Glomerular endothelial cell (primary cell): ENCODE data around the gene FAM217A. TPM values are rescaled to one million over a fixed set of nuclear protein-coding genes. Genes with fewer than 3 reads are reported as not detected.
"Not testable (repeated sequence)": the region's sequence is repeated elsewhere in the genome, so short reads cannot be mapped to it uniquely, and the experiment has no call there.

Experiments used
- DNase-seq: peaks from one replicate; pipeline ENCODE4 v3.0.0-alpha.2; 2011; ENCODE audit warnings: low read depth, low spot score; ENCODE audit errors: extremely low read depth
- total RNA-seq: library from RNA; depleted of rRNA; stranded (reverse); fragments of >200 nt; gene quantifications from 2 replicates; pipeline ENCODE4 v1.2.3, GENCODE V29; 2015

The FAM217A gene, protein sequence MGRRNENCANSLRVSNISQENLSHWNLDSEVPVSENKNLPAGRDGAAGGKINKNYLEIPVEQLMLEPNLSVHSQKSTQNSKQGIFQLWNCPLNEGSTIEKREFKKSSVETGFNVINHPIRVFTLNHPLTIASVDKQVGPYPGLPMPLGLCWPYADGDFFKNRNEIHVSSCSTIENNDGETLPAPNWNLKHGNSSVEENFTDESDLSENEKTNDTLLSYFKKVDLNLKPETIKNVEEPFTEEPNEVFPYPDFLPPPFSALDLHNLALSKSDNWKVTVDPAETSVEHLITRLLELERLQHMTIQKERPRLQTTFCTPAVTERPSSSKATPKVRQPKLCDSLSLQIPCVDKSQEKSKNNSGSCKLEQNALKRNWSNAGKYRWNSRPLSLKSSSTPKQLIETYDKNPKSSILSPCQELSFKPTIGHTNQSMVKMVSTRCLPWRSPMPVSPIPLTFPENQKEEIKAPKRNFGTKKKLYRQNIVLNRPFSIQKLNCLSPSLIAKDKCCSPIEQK
- total RNA-seq = not detected in 2 replicates

DNA sequence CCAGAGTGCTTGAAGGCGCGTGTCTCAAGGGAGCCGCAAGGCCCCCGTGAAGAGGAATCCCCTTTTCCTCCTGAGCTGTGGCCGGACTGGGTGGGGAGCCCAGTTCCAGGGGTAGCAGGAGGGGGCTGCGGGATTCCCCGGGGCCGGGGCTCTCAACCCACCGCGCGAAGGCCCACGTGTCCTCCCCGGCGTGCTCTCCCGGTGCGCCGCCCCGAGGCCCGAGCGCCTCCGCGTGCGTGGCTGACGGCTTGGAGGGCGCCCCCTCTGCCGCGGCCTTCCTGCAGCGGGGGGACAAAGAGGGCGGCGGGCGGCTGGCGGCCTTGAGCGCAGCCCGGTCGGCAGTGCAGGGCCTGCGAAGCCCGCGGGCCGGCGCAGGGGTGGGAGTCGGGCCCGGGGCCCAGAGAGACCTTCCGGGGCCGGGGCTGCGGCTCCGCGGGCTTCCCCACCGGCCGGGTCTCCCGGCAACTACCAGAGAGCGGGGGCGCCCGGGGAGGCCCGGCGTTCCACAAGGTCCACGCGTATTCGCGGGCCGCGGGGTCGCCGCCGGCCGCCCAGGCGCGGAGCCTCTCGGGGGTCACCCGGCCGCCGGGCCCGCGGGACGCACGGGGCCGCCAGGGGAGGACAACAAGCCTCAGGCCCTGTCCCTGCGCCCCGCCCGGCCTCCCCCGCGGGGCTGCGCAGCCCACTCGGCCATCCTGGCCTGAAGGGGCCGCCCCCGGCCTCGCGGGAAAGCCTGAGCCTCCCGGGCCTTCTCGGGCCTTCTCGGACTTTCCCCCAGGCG, at the start of gene FAM217A:
Gene FAM217A, minus strand, starts transcription at position 447 of the 781 bp plus-strand sequence. CDS start 1,723 bp downstream, outside the sequence.
- no peak for DNase-seq

DNA sequence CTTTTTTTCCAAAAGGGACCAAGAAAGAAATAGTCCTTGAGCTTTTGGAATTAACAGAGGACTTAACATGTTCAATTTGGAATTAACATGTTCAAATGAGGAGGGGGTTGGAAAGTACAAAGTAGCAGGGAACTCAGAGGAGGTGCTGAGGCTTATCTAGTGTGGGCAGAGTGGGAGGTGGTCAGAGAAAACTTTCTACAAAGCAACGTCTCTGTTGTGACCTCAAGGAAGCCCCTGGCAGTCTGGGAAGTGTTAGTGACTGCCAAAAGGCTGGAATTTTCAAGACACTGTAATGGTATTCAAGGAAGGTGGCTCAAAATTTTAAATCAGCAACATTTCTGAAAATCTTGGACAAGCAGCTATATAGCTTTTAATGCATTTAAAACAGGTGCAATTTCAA, 49.1 kb upstream of the FAM217A start:
- DNase-seq = no peak

DNA sequence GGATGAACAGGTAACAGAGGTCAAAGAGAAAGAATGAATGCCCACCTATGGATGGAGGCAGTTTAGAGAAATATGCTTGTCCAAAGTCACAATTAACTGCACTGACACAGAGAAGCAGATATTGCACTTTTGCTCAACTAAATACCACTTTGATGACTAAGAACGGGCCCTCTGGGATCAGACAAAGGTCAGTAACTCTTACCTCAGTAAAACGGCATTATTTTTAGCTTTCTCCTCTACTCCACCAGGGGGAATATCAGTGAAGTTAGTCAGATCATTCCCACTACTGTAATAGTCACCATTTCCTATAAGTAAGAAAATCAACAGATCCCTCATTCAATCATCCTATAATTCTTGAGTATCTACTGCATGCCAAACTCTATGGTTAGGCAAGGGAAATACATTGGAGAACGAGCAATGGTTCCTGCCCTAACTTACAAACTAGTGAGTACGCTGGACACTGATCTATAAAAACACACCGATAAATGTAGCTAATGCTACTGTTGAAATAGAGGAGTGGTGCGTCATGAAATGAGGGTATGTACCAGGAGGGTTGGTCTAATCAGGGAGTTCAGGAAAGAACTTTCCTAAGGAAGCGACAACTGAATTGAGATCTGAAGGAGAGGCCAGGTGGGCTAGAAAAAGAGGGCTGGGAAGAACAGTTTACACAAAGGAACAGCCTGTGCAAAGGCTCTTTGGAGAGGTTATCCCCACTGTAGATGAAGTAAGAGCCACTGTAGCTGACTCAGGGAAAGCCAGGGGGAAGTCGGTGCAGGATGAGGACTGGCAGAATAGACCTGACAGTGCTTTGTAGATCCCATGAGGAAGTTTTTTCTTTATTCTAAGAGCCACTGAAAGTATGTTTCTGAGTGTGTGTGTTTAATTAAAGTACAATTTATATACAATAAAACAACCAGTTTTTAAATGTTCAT, 47.3 kb upstream of the FAM217A start:
- peak; percentile 68 for DNase-seq

DNA sequence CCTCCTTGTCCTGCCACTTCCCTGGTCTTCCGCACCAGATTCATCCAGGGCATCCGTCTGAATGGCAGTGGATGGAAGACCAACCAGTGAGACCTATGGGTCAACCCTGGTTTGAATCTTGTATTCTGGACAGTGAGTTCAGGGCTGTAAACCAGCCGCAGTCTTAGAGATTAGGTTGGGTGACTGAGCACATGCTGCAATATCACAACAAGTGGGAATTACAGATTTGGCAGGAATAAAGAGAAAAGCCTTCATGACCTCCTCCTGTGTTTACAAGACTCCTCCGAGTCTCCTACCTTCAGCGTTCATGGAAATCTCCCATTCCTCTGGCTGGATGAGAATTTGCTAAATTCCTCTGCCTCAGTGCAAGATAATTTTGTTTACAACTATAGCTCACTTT, 46.6 kb upstream of the FAM217A start:
- no peak for DNase-seq

DNA sequence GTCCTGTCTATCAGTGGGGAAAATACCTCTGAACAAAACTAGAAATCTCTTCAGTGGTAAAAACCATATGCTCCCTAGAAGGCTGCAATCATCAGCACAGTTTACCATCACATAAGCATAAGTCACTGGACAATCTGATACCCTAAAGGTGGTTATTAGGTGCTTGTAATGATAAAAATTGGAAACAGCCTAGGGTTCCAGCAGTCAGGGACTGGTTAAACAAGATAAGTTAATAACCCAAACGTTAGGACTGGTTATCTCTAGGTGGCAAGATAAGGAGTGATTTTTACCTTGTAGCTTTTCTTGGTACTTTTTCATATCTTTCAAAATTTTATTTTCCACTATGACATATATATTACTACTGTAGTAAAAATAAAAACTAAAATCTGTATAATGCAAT, 45.4 kb upstream of the FAM217A start:
- no peak for DNase-seq

DNA sequence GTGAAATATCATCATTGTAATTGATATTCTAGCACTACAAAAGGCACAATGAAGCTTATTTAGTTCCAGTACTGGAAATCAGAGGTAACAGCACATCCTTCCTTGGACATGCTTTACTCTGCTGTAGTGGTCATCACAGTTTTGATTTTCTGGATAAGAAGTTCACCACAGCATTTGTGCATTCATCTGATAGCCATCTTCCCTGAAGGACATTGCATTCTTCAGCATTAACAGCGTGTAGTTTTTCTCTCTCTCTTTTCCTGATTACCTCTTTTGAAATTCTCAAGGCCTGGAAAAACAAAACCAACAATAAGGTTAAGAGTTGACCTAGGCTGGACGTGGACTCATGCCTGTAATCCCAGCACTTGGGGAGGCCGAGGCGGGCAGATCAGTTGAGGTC, 36.8 kb upstream of the FAM217A start:
- DNase-seq = no peak

DNA sequence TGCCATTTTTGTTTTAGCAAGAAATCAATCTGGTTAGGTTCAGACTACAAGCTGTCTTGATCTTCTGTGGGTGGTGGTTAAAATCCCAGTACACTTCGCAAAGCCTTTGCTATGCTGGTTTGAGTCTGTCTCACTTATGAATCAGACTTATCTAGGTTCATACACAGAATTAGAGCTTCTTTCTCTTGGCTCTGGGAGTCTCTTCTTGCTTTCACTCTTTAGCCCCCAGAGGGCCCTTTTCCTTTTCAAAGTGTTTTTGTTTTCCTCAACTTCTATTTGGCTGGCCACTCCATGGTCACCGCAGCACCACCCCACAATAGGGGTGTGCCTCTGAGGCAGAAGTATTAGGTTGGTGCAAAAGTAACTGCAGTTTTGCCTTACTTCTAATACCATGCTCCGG, 35.2 kb upstream of the FAM217A start:
- no peak for DNase-seq

DNA sequence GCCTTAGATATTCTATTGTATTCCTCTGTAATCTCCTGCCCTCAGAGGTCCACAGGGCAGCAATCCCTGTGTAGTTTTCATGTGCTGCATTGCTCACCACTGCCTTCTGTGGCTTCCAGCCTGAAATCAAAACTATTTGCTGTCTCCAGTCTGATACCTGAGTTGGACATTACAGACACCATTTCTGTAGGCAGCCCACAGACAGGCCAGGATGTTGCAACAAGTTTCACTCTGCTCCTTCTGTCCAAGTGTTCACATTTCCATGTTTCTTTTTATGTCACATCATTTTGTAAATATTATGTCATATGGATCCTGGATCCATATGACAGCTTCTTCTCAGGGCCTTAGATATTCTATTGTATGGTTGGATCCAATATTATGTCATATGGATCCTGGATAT, 34.7 kb upstream of the FAM217A start:
- no peak for DNase-seq

DNA sequence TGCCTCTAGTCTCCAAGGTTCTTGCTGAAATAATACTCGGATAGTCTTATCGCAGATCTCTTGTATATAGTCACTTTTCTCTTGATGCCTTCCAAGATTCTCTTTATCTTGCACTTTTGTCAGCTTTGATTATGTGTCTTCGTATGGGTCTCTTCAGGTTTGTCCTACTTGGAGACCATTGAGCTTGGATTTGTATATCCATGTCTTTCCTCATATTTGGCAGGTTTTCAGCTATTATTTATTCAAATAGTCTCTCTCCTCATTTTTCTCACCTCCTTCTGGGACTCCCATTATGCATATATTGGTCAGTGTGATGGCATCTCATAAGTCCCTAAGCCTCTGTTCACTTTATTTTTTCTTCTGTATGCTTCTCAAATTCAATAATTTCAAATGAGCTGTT, 33.4 kb upstream of the FAM217A start:
- no peak for DNase-seq

DNA sequence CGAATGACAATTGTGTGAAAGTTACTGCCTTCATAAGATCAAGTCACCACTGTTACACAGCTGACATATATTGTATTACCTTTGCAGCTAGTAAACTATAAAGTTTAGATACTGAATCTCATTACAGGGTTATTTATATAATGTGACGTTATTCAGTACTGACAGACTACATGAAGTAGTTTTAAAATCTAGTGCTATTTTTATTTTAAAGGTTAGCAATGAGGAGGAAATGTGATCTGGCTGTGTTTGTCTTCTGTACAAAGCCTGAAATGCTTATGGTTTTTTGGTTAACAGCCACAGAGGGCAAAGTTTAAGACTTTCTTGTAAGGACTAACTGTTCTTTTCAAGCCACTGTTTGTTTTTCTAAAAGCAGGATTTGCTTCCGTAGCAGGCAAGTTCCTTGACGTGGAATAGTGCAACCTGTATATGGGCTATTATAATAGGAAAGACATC, 30.5 kb upstream of the FAM217A start:
- not testable (repeated sequence) for DNase-seq

DNA sequence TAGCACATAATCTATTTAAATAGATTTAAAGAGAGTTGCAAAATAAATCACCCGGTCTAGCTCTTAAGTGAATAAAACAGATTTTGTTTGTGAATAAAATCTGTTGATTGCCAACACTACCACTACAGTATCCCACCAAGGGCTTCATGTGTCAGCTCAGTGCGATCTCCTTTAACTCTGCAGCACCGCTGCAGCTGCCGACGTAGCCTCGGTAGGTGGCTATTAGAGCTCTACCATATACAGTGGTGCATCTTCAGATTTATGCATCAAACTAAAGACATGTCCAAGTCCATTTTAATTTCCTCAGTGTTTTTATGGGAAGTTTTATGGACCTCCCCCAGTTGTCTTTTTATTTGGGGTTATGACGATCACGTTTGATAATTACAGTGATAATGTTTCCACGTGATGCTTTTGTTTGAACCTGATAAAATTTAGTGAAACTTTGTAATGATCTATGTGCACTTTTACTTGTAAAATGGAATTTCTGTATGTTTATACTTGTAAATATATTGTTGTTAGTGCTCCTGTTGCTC, 29.7 kb upstream of the FAM217A start:
- DNase-seq = no peak

DNA sequence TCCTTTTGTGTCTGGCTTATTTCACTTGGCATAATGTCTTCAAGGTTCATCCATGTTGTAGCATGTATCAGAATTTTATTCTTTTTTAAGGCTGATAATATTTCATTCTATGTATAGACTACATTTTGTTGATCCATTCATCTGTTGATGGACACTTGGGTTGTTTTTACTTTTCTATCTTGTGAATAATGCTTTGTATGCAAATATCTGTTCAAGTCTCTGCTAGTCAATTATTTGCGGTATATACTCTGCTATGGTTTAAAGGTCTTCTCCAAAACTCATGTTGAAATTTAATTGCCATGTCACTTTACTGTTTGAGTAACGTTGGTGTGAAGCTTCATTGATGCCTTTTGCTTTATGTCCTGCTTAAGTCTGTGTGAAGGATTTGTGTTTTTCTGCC, 28.9 kb upstream of the FAM217A start:
- no peak for DNase-seq

DNA sequence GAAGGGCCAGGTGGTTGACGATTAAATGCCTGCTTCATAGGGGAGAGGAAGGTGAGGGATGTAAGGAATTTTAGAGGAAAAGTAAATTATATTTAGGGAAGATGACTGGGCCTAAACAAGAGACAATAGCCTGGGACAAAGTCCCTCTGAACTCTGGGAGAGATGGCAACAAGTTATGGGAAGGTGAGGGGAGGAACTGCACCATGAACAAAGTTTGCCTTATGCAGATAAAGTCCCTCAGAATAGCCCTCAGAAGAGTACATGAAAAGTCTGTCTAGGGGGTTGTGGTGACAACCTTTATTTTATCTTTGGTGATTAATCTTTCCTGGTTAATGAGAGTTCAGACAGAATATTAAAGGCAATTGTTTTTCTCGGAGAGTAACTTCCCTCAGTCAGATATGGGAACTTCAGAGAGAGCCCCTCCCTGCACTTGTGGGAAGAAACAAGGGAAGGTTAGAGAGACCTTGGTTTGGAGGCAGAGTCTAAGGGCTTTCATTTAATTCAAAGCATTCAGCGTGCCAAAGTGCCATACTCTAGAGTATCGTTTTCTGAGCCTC, 27.1 kb upstream of the FAM217A start:
- DNase-seq = no peak

DNA sequence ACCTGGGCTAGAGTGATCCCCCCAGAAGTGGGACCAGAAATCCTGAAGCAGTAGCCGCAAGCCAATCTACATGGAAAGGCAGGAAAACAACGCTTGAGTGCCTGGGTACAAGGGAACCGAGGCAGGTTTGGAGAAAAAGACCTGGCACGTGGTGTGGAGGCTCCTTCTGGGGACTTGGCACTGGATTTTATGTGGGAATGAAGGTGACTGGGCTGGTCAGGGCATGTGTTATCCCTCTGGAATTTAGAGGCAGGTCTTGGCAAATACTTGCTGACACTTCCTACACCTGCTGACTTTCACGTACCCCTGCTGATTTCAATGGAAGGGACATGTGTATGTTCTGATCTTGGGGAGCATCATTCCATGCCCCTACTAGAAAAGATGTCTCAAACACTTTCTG, 25.0 kb upstream of the FAM217A start:
- no peak for DNase-seq

DNA sequence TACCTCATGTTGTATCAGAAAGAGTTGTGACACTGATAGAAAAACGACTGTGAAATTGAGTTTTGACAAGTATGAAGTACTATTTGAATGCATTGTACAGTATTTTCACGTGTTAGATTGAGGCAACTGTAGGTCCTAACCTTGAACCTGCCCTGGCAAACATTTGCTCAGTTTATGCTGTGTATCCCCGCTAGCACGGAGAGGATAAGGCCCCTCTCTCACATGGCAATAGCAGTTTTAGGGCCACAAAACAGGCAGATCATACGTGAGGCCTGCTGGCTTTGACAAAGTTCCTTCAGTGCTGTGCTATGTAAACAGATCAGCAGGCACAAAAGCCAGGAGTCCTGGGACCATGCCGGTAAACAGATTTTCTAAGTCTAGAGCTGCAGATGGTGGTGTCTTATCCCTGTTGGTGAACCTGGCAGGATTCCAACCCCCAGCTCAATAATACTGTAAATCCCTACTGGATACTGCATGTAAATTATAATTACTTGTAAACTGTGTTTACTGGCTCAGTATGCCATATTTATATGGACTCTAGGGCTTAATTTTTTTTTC, 23.8 kb upstream of the FAM217A start:
- no peak for DNase-seq

DNA sequence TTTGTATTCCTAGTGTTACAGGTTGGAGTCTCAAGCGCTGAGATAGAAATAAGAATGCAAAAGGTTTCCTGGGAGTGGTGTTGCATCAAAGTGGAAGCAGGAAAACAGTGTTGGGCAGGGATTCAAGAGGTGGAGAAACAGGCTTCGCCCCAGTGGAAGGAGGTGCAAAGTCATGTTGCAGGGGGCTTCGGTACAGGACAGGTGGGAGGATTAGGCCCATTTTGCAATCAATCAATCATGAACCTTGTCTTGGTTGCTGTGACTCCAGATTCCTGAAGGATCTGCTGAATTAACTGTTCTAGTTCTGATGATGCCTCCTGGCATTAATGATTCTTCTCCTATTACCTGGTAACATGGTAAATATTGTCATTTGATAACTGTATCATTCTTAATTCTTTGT, 22.4 kb upstream of the FAM217A start:
- DNase-seq = no peak

DNA sequence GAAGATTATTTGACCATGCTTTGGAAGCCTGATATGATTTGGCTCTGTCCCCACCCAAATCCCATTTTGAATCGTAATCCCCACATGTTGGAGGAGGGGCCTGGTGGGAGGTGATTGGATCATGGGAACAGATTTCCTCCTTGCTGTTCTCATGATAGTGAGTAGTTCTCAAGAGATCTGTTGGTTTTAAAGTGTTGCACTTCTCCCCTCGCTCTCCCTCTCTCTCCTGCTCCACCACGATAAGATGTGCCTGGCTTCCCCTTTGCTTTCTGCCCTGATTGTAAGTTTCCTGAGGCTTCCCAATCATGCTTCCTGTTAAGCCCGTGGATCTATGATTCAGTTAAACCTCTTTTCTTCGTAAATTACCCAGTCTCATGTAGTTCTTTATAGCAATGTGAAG, 21.7 kb upstream of the FAM217A start:
- DNase-seq = no peak

DNA sequence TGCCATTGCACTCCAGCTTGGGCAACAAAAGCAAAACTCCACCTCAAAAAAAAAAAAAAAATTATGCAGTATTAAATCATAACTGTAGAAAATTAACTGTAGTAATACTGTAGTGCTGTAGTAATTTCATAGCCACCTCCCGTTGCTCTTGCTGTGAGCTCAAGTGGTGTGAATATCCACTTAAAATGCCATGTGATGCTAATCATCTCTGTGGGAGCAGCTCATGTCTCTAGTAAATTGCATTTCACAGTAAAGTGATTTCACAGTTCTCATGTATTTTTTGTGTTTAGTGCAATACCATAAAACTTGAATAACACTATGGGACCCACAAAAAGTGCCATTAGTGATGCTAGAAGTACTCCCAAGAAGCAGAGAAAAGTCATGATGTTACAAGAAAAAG, 14.4 kb upstream of the FAM217A start:
- DNase-seq = no peak

DNA sequence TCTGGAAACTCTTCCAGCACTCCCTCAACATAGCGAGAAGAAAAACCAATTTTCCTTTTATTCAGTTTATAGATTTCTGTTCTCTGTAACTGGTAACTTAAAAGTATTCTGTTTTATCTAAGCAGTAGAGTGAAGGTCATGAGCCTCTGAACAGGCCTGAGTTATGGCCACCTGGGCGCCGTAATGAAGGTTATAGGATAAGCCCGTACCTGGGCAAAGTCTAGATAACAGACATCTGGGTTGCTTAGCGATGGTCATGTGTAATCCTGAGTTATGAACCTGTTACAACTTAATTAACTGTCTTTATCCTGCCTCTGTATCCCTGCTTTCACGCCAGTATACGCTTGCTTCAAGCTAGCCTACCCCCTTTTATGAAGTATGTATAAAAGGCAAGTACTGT, 13.0 kb upstream of the FAM217A start:
- DNase-seq = no peak

DNA sequence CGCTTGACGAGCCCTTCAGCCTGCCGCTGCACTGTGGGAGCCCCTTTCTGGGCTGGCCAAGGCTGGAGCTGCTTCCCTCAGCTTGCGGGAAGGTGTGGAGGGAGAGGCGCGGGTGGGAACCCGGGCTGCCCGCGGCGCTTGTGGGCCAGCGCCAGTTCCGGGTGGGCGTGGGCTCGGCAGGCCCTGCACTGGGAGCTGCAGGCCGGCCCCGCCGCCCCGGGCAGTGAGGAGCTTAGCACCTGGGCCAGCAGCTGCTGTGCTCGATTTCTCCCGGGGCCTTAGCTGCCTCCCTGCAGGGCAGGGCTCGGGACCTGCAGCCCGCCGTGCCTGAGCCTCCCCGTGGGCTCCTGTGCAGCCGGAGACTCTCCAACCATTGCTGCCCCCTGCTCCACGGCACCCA, 11.1 kb upstream of the FAM217A start:
- not testable (repeated sequence) for DNase-seq
